GM10248 (cell line): ENCODE results near the gene HAGHL.

Source experiments
- CTCF ChIA-PET: fragments of 300-600 bp; sonication (Branson Sonifier 250); formaldehyde crosslinking; extraction: SDS; loops from one replicate; lab custom pipeline; 2021; ENCODE audit warnings: antibody characterized with exemption; lab: Yijun Ruan, JAX
- POLR2A ChIA-PET: fragments of 350-650 bp; sonication (Branson Sonifier 250); formaldehyde crosslinking; extraction: SDS; loops from one replicate; lab custom pipeline; 2020; ENCODE audit warnings: antibody characterized with exemption; lab: Yijun Ruan, JAX
- DNase-seq: peaks from one replicate; pipeline ENCODE4 v3.0.0; 2012; ENCODE audit errors: extremely low spot score
- TF ChIP-seq, protein P1 (sequence below): IDR thresholded peaks from 2 replicates; pipeline ENCODE4 v1.5.1; 2012; ENCODE audit warnings: mild to moderate bottlenecking, low read depth; ENCODE audit errors: extremely low read depth, missing control alignments, control extremely low read depth

HAGHL gene

DNA sequence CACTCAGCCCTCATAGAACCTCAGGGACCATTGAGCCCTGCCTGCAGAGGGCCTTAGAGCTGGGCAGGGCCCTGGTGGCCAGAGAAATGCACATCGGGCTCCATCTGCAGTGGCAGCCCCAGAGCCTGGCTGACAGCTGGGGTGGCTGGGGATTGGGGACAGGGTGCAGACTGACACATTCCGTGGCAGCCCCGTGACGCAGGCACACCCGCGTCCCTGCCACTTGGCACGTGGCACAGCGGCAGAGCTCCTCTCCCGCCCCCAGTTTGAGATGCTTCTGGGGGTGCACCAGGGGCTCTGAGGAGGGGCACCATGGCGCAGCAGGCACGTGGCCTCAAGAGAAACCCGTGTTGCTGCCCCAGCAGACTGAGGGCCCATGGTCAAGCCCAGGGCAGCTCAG lies 23.5 kb upstream of the HAGHL start:
- TF ChIP-seq, protein P1, sequence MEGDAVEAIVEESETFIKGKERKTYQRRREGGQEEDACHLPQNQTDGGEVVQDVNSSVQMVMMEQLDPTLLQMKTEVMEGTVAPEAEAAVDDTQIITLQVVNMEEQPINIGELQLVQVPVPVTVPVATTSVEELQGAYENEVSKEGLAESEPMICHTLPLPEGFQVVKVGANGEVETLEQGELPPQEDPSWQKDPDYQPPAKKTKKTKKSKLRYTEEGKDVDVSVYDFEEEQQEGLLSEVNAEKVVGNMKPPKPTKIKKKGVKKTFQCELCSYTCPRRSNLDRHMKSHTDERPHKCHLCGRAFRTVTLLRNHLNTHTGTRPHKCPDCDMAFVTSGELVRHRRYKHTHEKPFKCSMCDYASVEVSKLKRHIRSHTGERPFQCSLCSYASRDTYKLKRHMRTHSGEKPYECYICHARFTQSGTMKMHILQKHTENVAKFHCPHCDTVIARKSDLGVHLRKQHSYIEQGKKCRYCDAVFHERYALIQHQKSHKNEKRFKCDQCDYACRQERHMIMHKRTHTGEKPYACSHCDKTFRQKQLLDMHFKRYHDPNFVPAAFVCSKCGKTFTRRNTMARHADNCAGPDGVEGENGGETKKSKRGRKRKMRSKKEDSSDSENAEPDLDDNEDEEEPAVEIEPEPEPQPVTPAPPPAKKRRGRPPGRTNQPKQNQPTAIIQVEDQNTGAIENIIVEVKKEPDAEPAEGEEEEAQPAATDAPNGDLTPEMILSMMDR: no peak
- ChIA-PET POLR2A (no interaction called here), CTCF (interaction anchor here (1.0 to 3.8 kb wide), 3 partner anchors 9 to 82 kb away, joined by 3 to 13 read pairs (median 7); no protein-coding TSS in a partner anchor)
- no peak for DNase-seq

DNA sequence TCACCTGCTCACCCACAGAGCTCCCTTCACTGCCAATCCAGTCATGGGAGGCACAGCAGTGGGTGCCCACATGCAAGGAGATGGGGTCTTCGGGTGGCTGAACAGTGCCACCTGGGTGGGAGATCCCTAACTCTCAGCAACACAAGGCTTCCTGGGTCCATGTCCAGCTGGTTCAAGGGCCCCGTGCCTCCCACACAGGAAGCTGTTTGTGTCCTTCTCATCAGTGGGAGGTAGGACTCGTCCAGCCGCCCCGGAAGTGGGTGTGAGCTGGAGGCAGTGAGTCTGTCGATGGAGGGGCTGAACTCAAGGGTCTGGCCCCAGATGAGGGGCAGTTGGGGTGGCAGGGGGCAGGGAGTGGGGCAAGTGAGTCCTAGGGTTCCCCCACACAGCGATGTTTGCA lies 22.9 kb upstream of the HAGHL start:
- CTCF ChIA-PET: interaction anchor here (0.8 to 3.8 kb wide), 3 partner anchors 8 to 16 kb away, joined by 3 to 13 read pairs (median 3); no protein-coding TSS in a partner anchor
- TF ChIP-seq, protein P1: no peak
- POLR2A ChIA-PET: no interaction called here
- no peak for DNase-seq

DNA sequence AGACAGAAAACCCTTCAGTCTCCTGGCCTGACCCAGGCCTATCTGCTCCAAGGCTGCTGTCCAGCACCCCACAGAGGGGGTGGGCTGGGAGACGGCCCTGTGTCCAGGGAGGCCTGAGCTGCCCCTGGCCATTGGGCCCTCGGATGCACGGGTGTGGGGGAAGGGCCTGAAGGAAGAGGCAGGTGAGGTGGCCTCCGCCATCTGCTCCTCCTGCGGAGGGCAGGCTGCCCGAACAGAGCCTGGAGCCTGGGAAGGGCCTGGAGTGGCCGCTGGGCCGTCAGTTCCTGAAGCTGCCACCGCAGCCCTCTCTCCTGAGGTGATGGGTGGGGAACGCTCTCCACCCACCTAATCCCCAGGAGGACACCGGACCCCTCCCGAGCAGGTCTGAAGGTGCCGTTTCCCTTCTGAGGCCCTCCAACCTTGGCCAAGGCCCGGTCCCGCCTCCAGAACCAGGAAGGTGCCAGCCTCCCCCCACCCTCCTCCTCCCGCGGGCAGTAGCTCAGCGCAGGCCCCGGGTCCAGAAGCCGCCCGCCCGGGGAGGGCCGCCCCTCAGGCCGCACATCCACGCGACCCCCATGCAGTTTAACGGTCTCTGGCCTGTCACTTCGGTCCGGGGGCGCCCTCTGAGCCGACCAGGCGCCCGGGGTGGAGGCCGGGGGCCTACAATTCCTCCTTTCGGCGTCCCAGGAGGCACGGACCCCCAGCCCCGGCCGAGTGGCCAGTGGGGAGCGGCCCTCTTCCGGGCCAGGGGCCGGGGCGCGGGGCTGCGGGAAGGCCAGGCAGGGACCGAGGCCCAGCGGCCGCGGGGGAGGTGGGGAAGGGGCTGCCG lies 22.1 kb upstream of the HAGHL start:
- no peak for DNase-seq
- POLR2A ChIA-PET: no interaction called here
- TF ChIP-seq, protein P1: no peak
- CTCF ChIA-PET: interaction anchor here (0.8 to 3.8 kb wide), 3 partner anchors 8 to 15 kb away, joined by 3 to 13 read pairs (median 3); no protein-coding TSS in a partner anchor

GRCh38 chr16:705431-706188 lies 21.3 kb upstream of the HAGHL start, which contains the start of gene FBXL16:
FBXL16 (minus strand) TSS chr16:705801; CDS start chr16:697405, 8,396 bp downstream.
- CTCF ChIA-PET: no interaction called here
- TF ChIP-seq, protein P1: no peak
- POLR2A ChIA-PET: interaction anchor here (0.5 kb wide), 1 partner anchor 1449 kb away, joined by 3 read pairs; no protein-coding TSS in a partner anchor
- no peak for DNase-seq

DNA sequence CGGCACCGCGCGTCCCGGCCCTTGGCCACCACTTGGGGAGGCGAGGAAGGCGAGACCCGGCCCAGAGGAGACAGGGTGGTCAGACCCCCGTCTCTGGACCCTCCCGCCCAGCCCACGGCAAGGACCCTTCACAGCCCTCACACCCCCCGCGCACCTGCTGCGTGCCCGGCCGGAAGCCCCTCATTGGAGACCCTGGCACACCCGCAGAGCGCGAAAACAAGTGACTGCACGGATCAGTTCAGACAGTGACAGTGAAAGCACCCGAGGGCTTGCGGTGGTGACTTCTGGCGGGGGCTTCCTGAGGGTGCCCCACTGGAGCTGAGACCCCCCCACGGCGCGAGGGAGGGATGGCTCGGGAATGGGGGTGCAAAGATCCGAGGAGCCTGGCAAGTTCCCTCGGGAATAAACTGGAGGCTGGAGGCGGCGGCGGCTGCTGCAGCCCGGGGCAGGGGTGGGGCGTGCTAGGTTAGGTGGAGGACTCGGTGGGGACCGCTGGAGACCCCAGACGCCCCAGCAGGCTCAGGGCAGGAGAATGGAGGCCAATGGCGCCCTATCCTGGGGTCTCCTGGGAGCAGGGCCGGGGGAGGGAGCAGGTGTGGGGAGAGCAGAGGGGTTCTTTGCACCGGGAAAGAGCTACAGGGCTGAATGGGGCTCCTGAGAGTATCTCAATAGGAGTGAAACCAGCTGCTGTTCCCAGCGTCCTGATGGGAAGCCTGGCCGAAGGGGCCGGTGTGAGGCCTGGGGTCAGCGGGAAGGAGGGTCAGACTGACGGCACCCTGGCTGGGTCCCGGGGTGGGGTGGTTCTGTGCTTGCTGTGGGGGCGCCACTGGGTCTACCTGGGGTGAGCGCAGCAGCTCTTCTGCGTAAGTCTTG lies 20.5 kb upstream of the HAGHL start:
- ChIA-PET CTCF (interaction anchor here (1.2 to 1.6 kb wide), 4 partner anchors 10 to 397 kb away, joined by 3 to 9 read pairs (median 5); no protein-coding TSS in a partner anchor), POLR2A (interaction anchor here (0.5 kb wide), 1 partner anchor 1448 kb away, joined by 3 read pairs; no protein-coding TSS in a partner anchor)
- TF ChIP-seq, protein P1: no peak

More for the DNA sequence above, 20.5 kb upstream of the HAGHL start:
- no peak for DNase-seq
